Hepatocyte (in vitro differentiated cells): ENCODE data around the gene DNAAF3.

ENCODE experiments used
- CTCF ChIP-seq: fragments of 200-600 bp; sonication (generic); IDR thresholded peaks from 2 replicates; pipeline ENCODE4 v1.5.1; 2016; ENCODE audit warnings: antibody characterized with exemption, mild to moderate bottlenecking; ENCODE audit not compliant: poor library complexity
- EZH2 ChIP-seq: fragments of 200-600 bp; sonication (generic); IDR thresholded peaks from 2 replicates; pipeline ENCODE4 v1.6.1; 2016; ENCODE audit warnings: antibody characterized with exemption, mild to moderate bottlenecking, borderline replicate concordance

GRCh38 chr19:55209693-55210472 lies 43.5 kb upstream of the DNAAF3 start:
- TF ChIP-seq CTCF: no peak
- TF ChIP-seq EZH2: no peak
